MCF 10A (cell line): ENCODE results near the gene RINL. TPM values are rescaled to one million over a fixed set of nuclear protein-coding genes. Genes with fewer than 3 reads are reported as not detected.

ENCODE experiments used
- Bru-seq: library from RNA; stranded (reverse); fragments of 400-500 nt; gene quantifications from one replicate; lab custom pipeline; 2021; lab: Mats Ljungman, UMichigan
- BruChase-seq, 2 experiments: library from RNA; stranded (reverse); fragments of 400-500 nt; gene quantifications; one replicate each; lab custom pipeline; 2021; lab: Mats Ljungman, UMichigan
- BruUV-seq: library from RNA; stranded (reverse); fragments of 400-500 nt; replicated peaks from 2 replicates; lab custom pipeline; 2021; lab: Mats Ljungman, UMichigan
- CTCF ChIA-PET: fragments of 300-600 bp; sonication (Branson Sonifier 250); formaldehyde crosslinking; extraction: SDS; loops from one replicate; lab custom pipeline; 2021; ENCODE audit warnings: antibody characterized with exemption, inconsistent platforms; lab: Yijun Ruan, JAX
- POLR2A ChIA-PET: fragments of 300-600, 350-650 bp; sonication (Branson Sonifier 250); formaldehyde crosslinking; extraction: SDS; loops from one replicate; lab custom pipeline; 2020; ENCODE audit warnings: antibody characterized with exemption, inconsistent platforms; lab: Yijun Ruan, JAX
- DNase-seq: peaks from one replicate; pipeline ENCODE4 v3.0.0-alpha.2; 2018; ENCODE audit not compliant: unreplicated experiment
- H3K27ac Mint-ChIP-seq: one replicate; pipeline ENCODE4 v1.8.0; 2022; ENCODE audit warnings: mild to moderate bottlenecking, low read depth, mixed read lengths; ENCODE audit not compliant: unreplicated experiment
- H3K27me3 Mint-ChIP-seq: one replicate; pipeline ENCODE4 v1.8.0; 2022; ENCODE audit warnings: mixed read lengths; ENCODE audit not compliant: insufficient read depth, unreplicated experiment
- H3K36me3 Mint-ChIP-seq: one replicate; pipeline ENCODE4 v1.8.0; 2022; ENCODE audit warnings: mild to moderate bottlenecking, moderate library complexity, mixed read lengths; ENCODE audit not compliant: insufficient read depth, unreplicated experiment
- H3K4me1 Mint-ChIP-seq: one replicate; pipeline ENCODE4 v1.8.0; 2022; ENCODE audit warnings: mixed read lengths; ENCODE audit not compliant: insufficient read depth, unreplicated experiment
- H3K4me3 Mint-ChIP-seq: one replicate; pipeline ENCODE4 v1.8.0; 2022; ENCODE audit warnings: mild to moderate bottlenecking, moderate library complexity, mixed read lengths; ENCODE audit not compliant: unreplicated experiment
- H3K9me3 Mint-ChIP-seq: one replicate; pipeline ENCODE4 v1.8.0; 2022; ENCODE audit warnings: mixed read lengths; ENCODE audit not compliant: unreplicated experiment
- intact Hi-C: fragments of 100-400 bp; cut with micrococcal nuclease; formaldehyde crosslinking; loops from 2 replicates; pipeline ENCODE4 v1.14.1; 2022
- long read RNA-seq: library from polyadenylated mRNA; stranded (forward); transcript quantifications from one replicate; pipeline ENCODE4 v2.0.0, GENCODE V29; 2022
- total RNA-seq: library from RNA; stranded (reverse); gene quantifications from 2 replicates; pipeline ENCODE4 v1.2.3, GENCODE V29; 2022
- TF ChIP-seq, protein P1 (sequence below): fragments of 200-600 bp; IDR thresholded peaks from one replicate; pipeline ENCODE4 v1.8.0; 2022; ENCODE audit warnings: antibody characterized with exemption, mild to moderate bottlenecking; ENCODE audit not compliant: unreplicated experiment

RINL gene
- total RNA-seq (3.7 and 4.7 TPM in 2 replicates), Bru-seq, nascent RNA (percentile 28 among the genes with signal in this experiment), BruChase-seq, experiment 1, labeled RNA remaining after a 6-hour chase (percentile 33 among the genes with signal in this experiment), BruChase-seq, experiment 2, labeled RNA remaining after a 2-hour chase (percentile 27 among the genes with signal in this experiment)
- long read RNA-seq, partial matches to known transcripts = 1 of 2 reads
- long read RNA-seq, other reads (novel, unspliced or antisense) = 1 of 2 reads

GRCh38 chr19:38877781-38878574 is at the start of gene RINL:
RINL (minus strand) TSS chr19:38878275; CDS start chr19:38876742, 1,533 bp downstream.
- no TSS peak for BruUV-seq
- H3K27me3 Mint-ChIP-seq = no peaks in the 10 kb centered on the region
- intact Hi-C loops = no loop called here
- peaks cover 9% of the 10 kb centered on the region for H3K4me1 Mint-ChIP-seq
- no peak for DNase-seq
- H3K27ac Mint-ChIP-seq = peak within 1 kb of the TSS; percentile 42
- H3K9me3 Mint-ChIP-seq = no peaks in the 10 kb centered on the region
- POLR2A ChIA-PET = interaction anchor here (0.7 to 1.3 kb wide), 3 partner anchors 15 to 103 kb away, joined by 3 to 5 read pairs (median 3); no protein-coding TSS in a partner anchor
- TF ChIP-seq, protein P1, sequence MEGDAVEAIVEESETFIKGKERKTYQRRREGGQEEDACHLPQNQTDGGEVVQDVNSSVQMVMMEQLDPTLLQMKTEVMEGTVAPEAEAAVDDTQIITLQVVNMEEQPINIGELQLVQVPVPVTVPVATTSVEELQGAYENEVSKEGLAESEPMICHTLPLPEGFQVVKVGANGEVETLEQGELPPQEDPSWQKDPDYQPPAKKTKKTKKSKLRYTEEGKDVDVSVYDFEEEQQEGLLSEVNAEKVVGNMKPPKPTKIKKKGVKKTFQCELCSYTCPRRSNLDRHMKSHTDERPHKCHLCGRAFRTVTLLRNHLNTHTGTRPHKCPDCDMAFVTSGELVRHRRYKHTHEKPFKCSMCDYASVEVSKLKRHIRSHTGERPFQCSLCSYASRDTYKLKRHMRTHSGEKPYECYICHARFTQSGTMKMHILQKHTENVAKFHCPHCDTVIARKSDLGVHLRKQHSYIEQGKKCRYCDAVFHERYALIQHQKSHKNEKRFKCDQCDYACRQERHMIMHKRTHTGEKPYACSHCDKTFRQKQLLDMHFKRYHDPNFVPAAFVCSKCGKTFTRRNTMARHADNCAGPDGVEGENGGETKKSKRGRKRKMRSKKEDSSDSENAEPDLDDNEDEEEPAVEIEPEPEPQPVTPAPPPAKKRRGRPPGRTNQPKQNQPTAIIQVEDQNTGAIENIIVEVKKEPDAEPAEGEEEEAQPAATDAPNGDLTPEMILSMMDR = no peak
- CTCF ChIA-PET = interaction anchor here (0.6 to 1.6 kb wide), 4 partner anchors 9 to 363 kb away, joined by 3 to 12 read pairs (median 3); no protein-coding TSS in a partner anchor
- peaks cover 2% of the 10 kb centered on the region for H3K36me3 Mint-ChIP-seq
- no peak within 1 kb of the TSS for H3K4me3 Mint-ChIP-seq

DNA sequence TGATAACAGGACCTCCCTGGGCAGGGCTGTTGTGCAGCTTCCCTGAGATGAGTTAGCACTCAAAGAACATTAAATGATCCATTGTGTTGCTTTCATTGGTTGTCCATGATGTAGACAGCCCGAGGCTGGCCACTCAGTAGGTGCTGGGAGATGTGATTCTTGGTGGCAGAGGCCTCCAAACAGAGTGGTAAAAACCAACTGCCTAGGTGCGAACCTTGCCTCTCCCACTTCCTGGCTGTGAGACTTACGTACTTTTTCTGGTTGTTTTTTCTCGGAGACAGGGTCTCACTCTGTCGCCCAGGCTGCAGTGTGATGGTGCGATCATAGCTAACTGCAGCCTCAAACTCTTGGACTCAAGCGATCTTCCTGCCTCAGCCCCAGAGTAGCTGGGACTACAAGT is 46.3 kb upstream of the RINL start:
- ChIA-PET CTCF (interaction anchor here (0.8 kb wide), 1 partner anchor 158 kb away, joined by 3 read pairs; no protein-coding TSS in a partner anchor), POLR2A (no interaction called here)
- Mint-ChIP-seq H3K36me3 (peaks cover 26% of the 10 kb centered on the region), H3K9me3 (no peaks in the 10 kb centered on the region), H3K27ac (no peak overlapping the region), H3K4me1 (peaks cover 6% of the 10 kb centered on the region), H3K27me3 (no peaks in the 10 kb centered on the region), H3K4me3 (no peak overlapping the region)
- no peak for DNase-seq
- no TSS peak for BruUV-seq
- intact Hi-C loops = no loop called here
- TF ChIP-seq, protein P1 = no peak

- intact Hi-C loops = no loop called here
- no TSS peak for BruUV-seq
- no peaks in the 10 kb centered on the region for H3K9me3 Mint-ChIP-seq
Observed at GRCh38 chr19:38922482-38922881, 44.4 kb upstream of the RINL start.

More at GRCh38 chr19:38922482-38922881, 44.4 kb upstream of the RINL start:
- Mint-ChIP-seq H3K4me1 (no peaks in the 10 kb centered on the region), H3K4me3 (no peak overlapping the region), H3K27me3 (no peaks in the 10 kb centered on the region), H3K27ac (no peak overlapping the region), H3K36me3 (peaks cover 26% of the 10 kb centered on the region)
- no peak for DNase-seq
- ChIA-PET CTCF (no interaction called here), POLR2A (interaction anchor here (1.0 kb wide), 1 partner anchor 22 kb away, joined by 4 read pairs; the partner anchor contains the start of gene NFKBIB)
- TF ChIP-seq, protein P1 = no peak
